ENCODE results near the gene FRZB.

The FRZB gene

GRCh38 chr2:182866461-182867406 is at the start of gene FRZB:
Gene FRZB (minus strand): TSS chr2:182866637. CDS start chr2:182866552, 85 bp downstream.
- no peak for TF ChIP-seq CTCF (IDR thresholded peaks at IDR 0.05; ENCODE audit: insufficient read depth, low read length, missing control alignments)
- peak within 1 kb of the TSS; percentile 59 for H3K4me3 ChIP-seq (ENCODE audit: low read depth, low read length)
- DNase-seq (ENCODE audit: low read depth, low spot score), result no peak
- ChIA-PET CTCF (interaction anchor here (0.7 to 0.9 kb wide), 3 partner anchors 12 to 76 kb away, joined by 3 read pairs; no protein-coding TSS in a partner anchor), POLR2A (no interaction called here)

GRCh38 chr2:182915369-182916326 is 49.2 kb upstream of the FRZB start:
- DNase-seq (ENCODE audit: low read depth, low spot score), result peak; percentile 68
- ChIA-PET POLR2A (no interaction called here), CTCF (interaction anchor here (0.8 to 1.2 kb wide), 3 partner anchors 16 to 153 kb away, joined by 3 to 5 read pairs (median 4); no protein-coding TSS in a partner anchor)
- no peak for TF ChIP-seq CTCF (IDR thresholded peaks at IDR 0.05; ENCODE audit: insufficient read depth, low read length, missing control alignments)
- H3K4me3 ChIP-seq (ENCODE audit: low read depth, low read length), result no peak overlapping the region

GRCh38 chr2:182914852-182915251 is 48.4 kb upstream of the FRZB start:
- no peak for DNase-seq (ENCODE audit: low read depth, low spot score)
- no peak for TF ChIP-seq CTCF (IDR thresholded peaks at IDR 0.05; ENCODE audit: insufficient read depth, low read length, missing control alignments)
- H3K4me3 ChIP-seq (ENCODE audit: low read depth, low read length), result no peak overlapping the region
- ChIA-PET CTCF (interaction anchor here (1.2 to 1.8 kb wide), 2 partner anchors 15 to 130 kb away, joined by 4 to 6 read pairs; no protein-coding TSS in a partner anchor), POLR2A (no interaction called here)

- POLR2A ChIA-PET, result no interaction called here
- no peak for TF ChIP-seq CTCF (IDR thresholded peaks at IDR 0.05; ENCODE audit: insufficient read depth, low read length, missing control alignments)
- H3K4me3 ChIP-seq (ENCODE audit: low read depth, low read length), result no peak overlapping the region
- CTCF ChIA-PET, result interaction anchor here (0.8 to 1.8 kb wide), 4 partner anchors 14 to 128 kb away, joined by 3 to 6 read pairs (median 4); partner anchors contain the start of gene FRZB
- no peak for DNase-seq (ENCODE audit: low read depth, low spot score)
Measured at GRCh38 chr2:182913064-182913463, 46.6 kb upstream of the FRZB start.

- no peak for DNase-seq (ENCODE audit: low read depth, low spot score)
- POLR2A ChIA-PET, result no interaction called here
- no peak for TF ChIP-seq CTCF (IDR thresholded peaks at IDR 0.05; ENCODE audit: insufficient read depth, low read length, missing control alignments)
- no peak overlapping the region for H3K4me3 ChIP-seq (ENCODE audit: low read depth, low read length)
- CTCF ChIA-PET, result interaction anchor here (0.8 to 1.7 kb wide), 2 partner anchors 13 to 69 kb away, joined by 3 to 4 read pairs; no protein-coding TSS in a partner anchor
Measured at GRCh38 chr2:182912518-182912915, 46.1 kb upstream of the FRZB start.
